Loucy (cell line): Measurements from ENCODE around the gene TRPM1.

Experiments used
- H2AFZ ChIP-seq: fragments of 200-600 bp; sonication (generic); 2 replicates; pipeline ENCODE4 v1.6.0; 2016; ENCODE audit warnings: antibody characterized with exemption, mild to moderate bottlenecking, low read length, moderate library complexity
- H3F3A ChIP-seq: fragments of 200-600 bp; 2 replicates; pipeline ENCODE4 v1.6.0; 2016; ENCODE audit warnings: antibody characterized with exemption, low read depth, mild to moderate bottlenecking
- H3K27me3 ChIP-seq: fragments of 200-600 bp; sonication (generic); 2 replicates; pipeline ENCODE4 v1.6.1; 2014; ENCODE audit warnings: low read length, mild to moderate bottlenecking; ENCODE audit not compliant: insufficient read depth, poor library complexity, severe bottlenecking
- H3K36me3 ChIP-seq: fragments of 200-600 bp; sonication (generic); 2 replicates; pipeline ENCODE4 v1.6.1; 2016; ENCODE audit warnings: low read length; ENCODE audit not compliant: insufficient read depth
- H3K4me1 ChIP-seq: fragments of 200-600 bp; sonication (generic); 2 replicates; pipeline ENCODE4 v1.5.1; 2014; ENCODE audit warnings: low read length, mild to moderate bottlenecking; ENCODE audit not compliant: insufficient read depth, poor library complexity, severe bottlenecking
- H3K4me2 ChIP-seq: fragments of 200-600 bp; sonication (generic); 2 replicates; pipeline ENCODE4 v1.6.0; 2014; ENCODE audit warnings: antibody characterized with exemption, low read length, low read depth, mild to moderate bottlenecking; ENCODE audit not compliant: poor library complexity, severe bottlenecking
- H3K4me3 ChIP-seq: fragments of 200-600 bp; sonication (generic); 2 replicates; pipeline ENCODE4 v1.5.1; 2014; ENCODE audit warnings: low read length, mild to moderate bottlenecking, mixed read lengths; ENCODE audit not compliant: poor library complexity, severe bottlenecking
- H3K79me2 ChIP-seq: fragments of 200-600 bp; sonication (generic); 2 replicates; pipeline ENCODE4 v1.6.1; 2014; ENCODE audit warnings: low read length; ENCODE audit not compliant: insufficient read depth
- H3K9ac ChIP-seq: fragments of 200-600 bp; sonication (generic); 2 replicates; pipeline ENCODE4 v1.6.0; 2014; ENCODE audit warnings: mild to moderate bottlenecking, low read depth, low read length, moderate library complexity; ENCODE audit not compliant: poor library complexity, severe bottlenecking
- H3K9me2 ChIP-seq: fragments of 200-600 bp; sonication (generic); replicated peaks from 2 replicates; pipeline ENCODE4 v1.6.1; 2016; ENCODE audit warnings: low read depth, low read length, mixed read lengths
- H3K9me3 ChIP-seq: fragments of 200-600 bp; sonication (generic); 2 replicates; pipeline ENCODE4 v1.6.1; 2014; ENCODE audit warnings: mild to moderate bottlenecking, antibody characterized with exemption, low read length, low read depth; ENCODE audit not compliant: insufficient read depth
- H4K20me1 ChIP-seq: fragments of 200-600 bp; sonication (generic); 2 replicates; pipeline ENCODE4 v1.6.0; 2014; ENCODE audit warnings: antibody characterized with exemption, low read length, mild to moderate bottlenecking; ENCODE audit not compliant: insufficient read depth, poor library complexity, severe bottlenecking
- EZH2phosphoT487 ChIP-seq: fragments of 200-600 bp; IDR thresholded peaks from 2 replicates; pipeline ENCODE4 v1.6.1; 2018; ENCODE audit warnings: antibody characterized with exemption, mild to moderate bottlenecking, moderate library complexity, borderline replicate concordance
- TF ChIP-seq, protein P1 (sequence below): fragments of 200-600 bp; sonication (generic); conservative IDR thresholded peaks from 2 replicates; pipeline ENCODE4 v1.5.1; 2014; ENCODE audit warnings: mild to moderate bottlenecking, antibody characterized with exemption, low read length

Gene TRPM1

GRCh38 chr15:30956216-30957124, 145.1 kb downstream of the TRPM1 start:
- Histone ChIP-seq H3K4me1 (no peaks in the 10 kb centered on the region), H3K4me2 (no peak overlapping the region), H3K4me3 (no peak overlapping the region), H4K20me1 (no peaks in the 10 kb centered on the region), H3K9me3 (no peaks in the 10 kb centered on the region), H2AFZ (no peak overlapping the region), H3K9ac (no peak overlapping the region), H3K36me3 (peaks cover 93% of the 10 kb centered on the region), H3F3A (no peaks in the 10 kb centered on the region), H3K27me3 (no peaks in the 10 kb centered on the region), H3K79me2 (no peaks in the 10 kb centered on the region; the same call in 1 of the 2 replicates), H3K9me2 (no peaks in the 10 kb centered on the region)
- TF ChIP-seq, protein P1, sequence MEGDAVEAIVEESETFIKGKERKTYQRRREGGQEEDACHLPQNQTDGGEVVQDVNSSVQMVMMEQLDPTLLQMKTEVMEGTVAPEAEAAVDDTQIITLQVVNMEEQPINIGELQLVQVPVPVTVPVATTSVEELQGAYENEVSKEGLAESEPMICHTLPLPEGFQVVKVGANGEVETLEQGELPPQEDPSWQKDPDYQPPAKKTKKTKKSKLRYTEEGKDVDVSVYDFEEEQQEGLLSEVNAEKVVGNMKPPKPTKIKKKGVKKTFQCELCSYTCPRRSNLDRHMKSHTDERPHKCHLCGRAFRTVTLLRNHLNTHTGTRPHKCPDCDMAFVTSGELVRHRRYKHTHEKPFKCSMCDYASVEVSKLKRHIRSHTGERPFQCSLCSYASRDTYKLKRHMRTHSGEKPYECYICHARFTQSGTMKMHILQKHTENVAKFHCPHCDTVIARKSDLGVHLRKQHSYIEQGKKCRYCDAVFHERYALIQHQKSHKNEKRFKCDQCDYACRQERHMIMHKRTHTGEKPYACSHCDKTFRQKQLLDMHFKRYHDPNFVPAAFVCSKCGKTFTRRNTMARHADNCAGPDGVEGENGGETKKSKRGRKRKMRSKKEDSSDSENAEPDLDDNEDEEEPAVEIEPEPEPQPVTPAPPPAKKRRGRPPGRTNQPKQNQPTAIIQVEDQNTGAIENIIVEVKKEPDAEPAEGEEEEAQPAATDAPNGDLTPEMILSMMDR, result no peak
- TF ChIP-seq EZH2phosphoT487, result no peak

- no peak overlapping the region for H3K4me2 ChIP-seq
- H3K79me2 ChIP-seq, result no peaks in the 10 kb centered on the region; the same call in 1 of the 2 replicates
- H3K27me3 ChIP-seq, result no peaks in the 10 kb centered on the region
Observed at GRCh38 chr15:30954674-30955073, 146.9 kb downstream of the TRPM1 start.

DNA sequence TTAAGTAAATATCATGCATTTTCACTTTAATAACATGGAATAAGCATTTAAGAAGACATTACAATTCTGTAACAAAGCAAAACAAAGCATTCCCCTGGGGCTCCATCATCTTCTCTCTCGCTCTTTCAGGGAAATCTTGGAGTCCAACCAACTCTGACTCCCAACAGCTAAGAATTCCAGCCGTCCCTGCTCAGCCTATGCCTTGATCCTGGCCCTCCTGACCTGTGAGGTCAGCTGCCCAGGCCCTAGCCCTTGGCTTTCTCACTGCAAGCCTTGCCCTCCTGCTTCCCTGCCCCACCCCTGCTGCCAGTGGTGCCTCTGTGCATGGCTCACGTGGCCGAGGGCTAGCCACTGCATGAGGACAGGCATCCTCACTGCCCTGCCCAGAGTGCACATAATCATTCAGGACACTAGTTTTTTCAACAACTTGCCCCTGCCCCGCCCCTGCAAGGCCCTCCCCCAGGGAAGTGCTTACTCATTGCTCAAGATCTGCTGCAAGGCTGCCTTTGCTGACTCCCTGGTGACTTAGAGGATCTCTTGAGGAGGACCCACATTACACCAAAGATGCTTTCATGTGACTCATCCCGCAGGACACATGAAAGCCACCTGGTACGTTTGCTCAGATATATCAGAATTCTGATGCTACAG, 147.7 kb downstream of the TRPM1 start:
- Histone ChIP-seq H2AFZ (no peak overlapping the region), H3K36me3 (peaks cover 98% of the 10 kb centered on the region)

More at GRCh38 chr15:30954674-30955073, 146.9 kb downstream of the TRPM1 start:
- TF ChIP-seq, protein P1, result no peak
- no peak for TF ChIP-seq EZH2phosphoT487
- peaks cover 5% of the 10 kb centered on the region; the same call in 1 of the 2 replicates for H3K9me3 ChIP-seq
- no peaks in the 10 kb centered on the region for H3K4me1 ChIP-seq
- no peaks in the 10 kb centered on the region for H3F3A ChIP-seq
- H2AFZ ChIP-seq, result no peak overlapping the region
- no peak overlapping the region for H3K4me3 ChIP-seq
- H4K20me1 ChIP-seq, result no peaks in the 10 kb centered on the region
- H3K9me2 ChIP-seq, result no peaks in the 10 kb centered on the region
- H3K36me3 ChIP-seq, result peaks cover 98% of the 10 kb centered on the region
- H3K9ac ChIP-seq, result no peak overlapping the region

More for the DNA sequence above, 147.7 kb downstream of the TRPM1 start:
- peaks cover 10% of the 10 kb centered on the region; the same call in 1 of the 2 replicates for H3K9me3 ChIP-seq
- H3K27me3 ChIP-seq, result no peaks in the 10 kb centered on the region
- TF ChIP-seq, protein P1, result no peak
- no peak for TF ChIP-seq EZH2phosphoT487
- no peaks in the 10 kb centered on the region for H3K9me2 ChIP-seq
- no peaks in the 10 kb centered on the region for H3K4me1 ChIP-seq
- H3K4me2 ChIP-seq, result no peak overlapping the region
- no peaks in the 10 kb centered on the region for H3K79me2 ChIP-seq
- no peak overlapping the region for H3K9ac ChIP-seq
- no peak overlapping the region for H3K4me3 ChIP-seq
- no peaks in the 10 kb centered on the region for H3F3A ChIP-seq
- no peaks in the 10 kb centered on the region for H4K20me1 ChIP-seq
